HCT116 (cell line): ENCODE data around the gene BLACAT1. TPM values are rescaled to one million over a fixed set of nuclear protein-coding genes. Genes with fewer than 3 reads are reported as not detected.

ENCODE experiments used
- ATAC-seq: fragments of 200-7000 bp; cut with Tn5 transposase; 2 replicates; pipeline ENCODE4 v1.9.1; 2020; ENCODE audit warnings: mild to moderate bottlenecking, moderate library complexity
- BruUV-seq: library from RNA; stranded (reverse); fragments of 400-500 nt; replicated peaks from 2 replicates; lab custom pipeline; 2021; lab: Mats Ljungman, UMichigan
- CTCF ChIA-PET: fragments of 300-600 bp; sonication (Branson Sonifier 250); formaldehyde crosslinking; loops from one replicate; lab custom pipeline; 2021; ENCODE audit warnings: antibody characterized with exemption; lab: Charles Lee
- POLR2A ChIA-PET: fragments of 300-600, 350-600 bp; sonication (Branson Sonifier 250); formaldehyde crosslinking; loops from one replicate; lab custom pipeline; 2021; ENCODE audit warnings: antibody characterized with exemption; lab: Charles Lee
- RAD21 ChIA-PET, 2 experiments: fragments of 300-600 bp; sonication (Branson Sonifier 250); formaldehyde crosslinking; loops; one replicate each; lab custom pipeline; 2023; ENCODE audit warnings: low total read pairs in 2 of 2; ENCODE audit not compliant: uncharacterized antibody in 2 of 2, unreplicated experiment in 2 of 2, low non-redundant PET in 1 of 2; lab: Charles Lee
- DNase-seq: peaks from one replicate; pipeline ENCODE4 v3.0.0-alpha.2; 2010; ENCODE audit warnings: low read depth, low spot score
- H2AFZ ChIP-seq: fragments of 200-600 bp; shearing (Covaris generic), sonication (generic); 2 replicates; pipeline ENCODE4 v1.6.1; 2017; ENCODE audit warnings: low read depth, mixed run types, mixed read lengths, antibody characterized with exemption, low read length; ENCODE audit not compliant: poor library complexity, severe bottlenecking
- H3K27ac ChIP-seq: 2 replicates; pipeline ENCODE4 v1.5.1; 2012; ENCODE audit warnings: low read depth, low read length
- H3K27me3 ChIP-seq: fragments of 200-600 bp; sonication (generic); 2 replicates; pipeline ENCODE4 v1.6.1; 2016; ENCODE audit warnings: mixed run types, low read length, mixed read lengths; ENCODE audit not compliant: insufficient read depth
- H3K36me3 ChIP-seq, 2 experiments: fragments of 200-500 bp in 1 of 2; fragments of 200-600 bp in 1 of 2; sonication (Bioruptor generic) in 1 of 2; sonication (generic) in 1 of 2; 2 replicates each; pipeline versions ENCODE4 v1.5.1 to v1.6.1; 2014 to 2016; ENCODE audit warnings: low read length in 2 of 2, inconsistent platforms in 1 of 2, mixed read lengths in 1 of 2, mixed run types in 1 of 2; ENCODE audit not compliant: insufficient read depth in 2 of 2, control insufficient read depth in 1 of 2
- H3K4me1 ChIP-seq, 2 experiments: fragments of 200-600 bp in 1 of 2; sonication (generic) in 1 of 2; 2 replicates each; pipeline versions ENCODE4 v1.5.1 to v1.6.1; 2012 to 2017; ENCODE audit warnings: low read length in 2 of 2, inconsistent platforms in 1 of 2, mild to moderate bottlenecking in 1 of 2, mixed read lengths in 1 of 2, mixed run types in 1 of 2, moderate library complexity in 1 of 2; ENCODE audit not compliant: insufficient read depth in 2 of 2, control insufficient read depth in 1 of 2
- H3K4me2 ChIP-seq: fragments of 200-600 bp; sonication (generic); 2 replicates; pipeline ENCODE4 v1.6.1; 2017; ENCODE audit warnings: mixed run types, low read length, mixed read lengths
- H3K4me3 ChIP-seq, 2 experiments: fragments of 200-600 bp in 1 of 2; sonication (generic) in 1 of 2; replicated peaks in 1 of 2; 2 replicates each; pipeline ENCODE4 v1.5.1; 2011 to 2016; ENCODE audit warnings: low read length in 2 of 2, control low read depth in 1 of 2, low read depth in 1 of 2, mild to moderate bottlenecking in 1 of 2, mixed read lengths in 1 of 2, mixed run types in 1 of 2
- H3K79me2 ChIP-seq: fragments of 200-600 bp; sonication (generic); 2 replicates; pipeline ENCODE4 v1.6.1; 2017; ENCODE audit warnings: mild to moderate bottlenecking, mixed run types, low read length, moderate library complexity, mixed read lengths; ENCODE audit not compliant: insufficient read depth
- H3K9ac ChIP-seq: fragments of 200-600 bp; sonication (generic); 2 replicates; pipeline ENCODE4 v1.6.1; 2016; ENCODE audit warnings: low read length, mixed read lengths
- H3K9me2 ChIP-seq: fragments of 200-600 bp; sonication (generic), shearing (Covaris generic); 2 replicates; pipeline ENCODE4 v1.6.1; 2017; ENCODE audit warnings: mixed run types, mild to moderate bottlenecking, moderate library complexity; ENCODE audit not compliant: insufficient read depth
- H3K9me3 ChIP-seq, 2 experiments: fragments of 200-500 bp in 1 of 2; fragments of 200-600 bp in 1 of 2; sonication (Bioruptor generic) in 1 of 2; sonication (generic) in 1 of 2; 2 replicates each; pipeline ENCODE4 v1.6.1; 2014 to 2017; ENCODE audit warnings: low read length in 2 of 2, mixed read lengths in 2 of 2, inconsistent platforms in 1 of 2, low read depth in 1 of 2, mild to moderate bottlenecking in 1 of 2, mixed run types in 1 of 2, moderate library complexity in 1 of 2; ENCODE audit not compliant: control insufficient read depth in 1 of 2, insufficient read depth in 1 of 2
- H4K20me1 ChIP-seq: fragments of 200-600 bp; sonication (generic), shearing (Covaris generic); 2 replicates; pipeline ENCODE4 v1.6.1; 2017; ENCODE audit warnings: mixed run types, mild to moderate bottlenecking, moderate library complexity; ENCODE audit not compliant: insufficient read depth
- CBX3 ChIP-seq: IDR thresholded peaks from 2 replicates; pipeline ENCODE4 v1.6.1; 2012; ENCODE audit warnings: low read depth
- CEBPB ChIP-seq: IDR thresholded peaks from 2 replicates; pipeline ENCODE4 v1.6.1; 2012; ENCODE audit warnings: low read depth
- ELF1 ChIP-seq: IDR thresholded peaks from 2 replicates; pipeline ENCODE4 v1.6.1; 2012; ENCODE audit warnings: low read depth, borderline replicate concordance
- EZH2phosphoT487 ChIP-seq: fragments of 200-600 bp; IDR thresholded peaks from 2 replicates; pipeline ENCODE4 v1.6.1; 2018; ENCODE audit warnings: antibody characterized with exemption, borderline replicate concordance
- JUND ChIP-seq: IDR thresholded peaks from 2 replicates; pipeline ENCODE4 v1.6.1; 2012
- POLR2A ChIP-seq: IDR thresholded peaks from 2 replicates; pipeline ENCODE4 v1.7.0; 2011; ENCODE audit warnings: borderline replicate concordance; ENCODE audit not compliant: insufficient read depth, insufficient read length; ENCODE audit errors: extremely low read depth
- POLR2AphosphoS5 ChIP-seq: IDR thresholded peaks from 2 replicates; pipeline ENCODE4 v1.6.1; 2011; ENCODE audit warnings: mild to moderate bottlenecking, low read depth, low read length, moderate library complexity
- RAD21 ChIP-seq: IDR thresholded peaks from 2 replicates; pipeline ENCODE4 v1.6.1; 2012; ENCODE audit warnings: low read depth, mild to moderate bottlenecking
- SIN3A ChIP-seq: IDR thresholded peaks from 2 replicates; pipeline ENCODE4 v1.6.1; 2012; ENCODE audit warnings: low read depth
- TCF7L2 ChIP-seq: IDR thresholded peaks from 2 replicates; pipeline ENCODE4 v1.7.0; 2011; ENCODE audit warnings: borderline replicate concordance, inconsistent platforms; ENCODE audit not compliant: insufficient read depth, insufficient read length; ENCODE audit errors: extremely low read depth
- ZFX ChIP-seq: fragments of 450-650 bp; IDR thresholded peaks from 2 replicates; pipeline ENCODE4 v1.6.1; 2017
- ZNF274 ChIP-seq: fragments of 200-500 bp; sonication (Bioruptor generic); IDR thresholded peaks from 2 replicates; pipeline ENCODE4 v1.6.1; 2014; ENCODE audit warnings: mild to moderate bottlenecking, low read depth, low read length, inconsistent platforms
- intact Hi-C: fragments of 100-400 bp; cut with micrococcal nuclease; formaldehyde crosslinking; loops from 2 replicates; pipeline ENCODE4 v1.10.0; 2022
- total RNA-seq: library from RNA; stranded (reverse); gene quantifications from one replicate; pipeline ENCODE4 v1.2.1, GENCODE V29; 2021; ENCODE audit not compliant: unreplicated experiment
- TF ChIP-seq, protein P1 (sequence below): IDR thresholded peaks from 2 replicates; pipeline ENCODE4 v1.6.1; 2012
- TF ChIP-seq, protein P2 (sequence below), 3 experiments: fragments of 200-600 bp in 1 of 3; sonication (generic) in 1 of 3; IDR thresholded peaks in 2 of 3; conservative IDR thresholded peaks in 1 of 3; 2 replicates each; pipeline ENCODE4 v1.5.1; 2012 to 2017; ENCODE audit warnings: low read depth in 2 of 3, low read length in 2 of 3, antibody characterized with exemption in 1 of 3, borderline replicate concordance in 1 of 3, control low read depth in 1 of 3, mild to moderate bottlenecking in 1 of 3, mixed read lengths in 1 of 3, mixed run types in 1 of 3, moderate library complexity in 1 of 3; ENCODE audit not compliant: insufficient read depth in 1 of 3
- TF ChIP-seq, protein P3 (sequence below): IDR thresholded peaks from 2 replicates; pipeline ENCODE4 v1.6.1; 2012; ENCODE audit warnings: low read depth
- TF ChIP-seq, protein P4 (sequence below): IDR thresholded peaks from 2 replicates; pipeline ENCODE4 v1.6.1; 2012
- TF ChIP-seq, protein P5 (sequence below): IDR thresholded peaks from 2 replicates; pipeline ENCODE4 v1.6.1; 2011; ENCODE audit warnings: mild to moderate bottlenecking, low read length, moderate library complexity; ENCODE audit not compliant: insufficient replicate concordance; ENCODE audit errors: extremely low read depth

The BLACAT1 gene
- total RNA-seq, 1 experiment from 2014 or later = 3.9 TPM

DNA sequence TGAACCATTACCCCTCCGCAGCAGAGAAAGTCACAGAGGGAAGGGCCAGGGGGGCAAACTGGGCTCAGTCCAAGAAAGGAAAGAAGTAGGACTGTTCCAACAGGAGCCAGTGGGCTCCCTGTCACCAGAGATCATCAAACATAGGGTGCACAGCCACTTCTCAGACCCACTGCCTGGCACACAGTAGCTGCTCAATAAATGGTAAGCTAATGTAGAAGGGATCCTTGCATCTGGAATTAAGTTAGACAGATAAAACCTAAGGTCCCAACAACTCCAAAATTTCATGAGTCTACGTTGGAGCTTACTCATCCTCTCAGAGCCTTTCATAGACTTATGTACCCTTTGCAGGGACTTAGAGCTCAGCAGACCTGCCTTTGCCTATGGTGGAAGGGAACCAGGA, 3.5 kb downstream of the BLACAT1 start:
- H3K4me1 ChIP-seq = peaks cover 42 to 81% of the 10 kb centered on the region in 2 experiments
- RAD21 ChIA-PET = no interaction called here
- BruUV-seq = no TSS peak

More for the DNA sequence above, 3.5 kb downstream of the BLACAT1 start:
- CTCF ChIA-PET = no interaction called here
- Histone ChIP-seq H3K36me3 (peaks cover 0 to under 1% of the 10 kb centered on the region in 2 experiments; a peak in 1 of 4 replicates), H3K9me3 (no peaks in the 10 kb centered on the region), H3K27ac (no peak overlapping the region), H3K4me2 (no peak overlapping the region), H3K9ac (no peak overlapping the region), H3K79me2 (peaks cover 23% of the 10 kb centered on the region), H4K20me1 (no peaks in the 10 kb centered on the region), H3K4me3 (no peak overlapping the region), H3K9me2 (no peaks in the 10 kb centered on the region), H3K27me3 (0 out of 2 replicates have a peak, but pooled peaks cover 3% of the 10 kb centered on the region), H2AFZ (no peak overlapping the region)
- ATAC-seq (no peak), DNase-seq (no peak)
- intact Hi-C loops = no loop called here
- POLR2A ChIA-PET = no interaction called here
- no peak for TF ChIP-seq POLR2A
- TF ChIP-seq ELF1 = no peak
- TF ChIP-seq, protein P1, sequence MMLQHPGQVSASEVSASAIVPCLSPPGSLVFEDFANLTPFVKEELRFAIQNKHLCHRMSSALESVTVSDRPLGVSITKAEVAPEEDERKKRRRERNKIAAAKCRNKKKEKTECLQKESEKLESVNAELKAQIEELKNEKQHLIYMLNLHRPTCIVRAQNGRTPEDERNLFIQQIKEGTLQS = no peak
- no peak for TF ChIP-seq TCF7L2
- TF ChIP-seq CBX3 = no peak
- TF ChIP-seq, protein P2, sequence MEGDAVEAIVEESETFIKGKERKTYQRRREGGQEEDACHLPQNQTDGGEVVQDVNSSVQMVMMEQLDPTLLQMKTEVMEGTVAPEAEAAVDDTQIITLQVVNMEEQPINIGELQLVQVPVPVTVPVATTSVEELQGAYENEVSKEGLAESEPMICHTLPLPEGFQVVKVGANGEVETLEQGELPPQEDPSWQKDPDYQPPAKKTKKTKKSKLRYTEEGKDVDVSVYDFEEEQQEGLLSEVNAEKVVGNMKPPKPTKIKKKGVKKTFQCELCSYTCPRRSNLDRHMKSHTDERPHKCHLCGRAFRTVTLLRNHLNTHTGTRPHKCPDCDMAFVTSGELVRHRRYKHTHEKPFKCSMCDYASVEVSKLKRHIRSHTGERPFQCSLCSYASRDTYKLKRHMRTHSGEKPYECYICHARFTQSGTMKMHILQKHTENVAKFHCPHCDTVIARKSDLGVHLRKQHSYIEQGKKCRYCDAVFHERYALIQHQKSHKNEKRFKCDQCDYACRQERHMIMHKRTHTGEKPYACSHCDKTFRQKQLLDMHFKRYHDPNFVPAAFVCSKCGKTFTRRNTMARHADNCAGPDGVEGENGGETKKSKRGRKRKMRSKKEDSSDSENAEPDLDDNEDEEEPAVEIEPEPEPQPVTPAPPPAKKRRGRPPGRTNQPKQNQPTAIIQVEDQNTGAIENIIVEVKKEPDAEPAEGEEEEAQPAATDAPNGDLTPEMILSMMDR (IDR thresholded peaks at IDR 0.05 in 2 of 3, conservative IDR thresholded peaks at IDR 0.05 in 1 of 3; ENCODE audit: borderline replicate concordance in 1 of 3, insufficient read depth in 1 of 3, low read depth in 2 of 3, low read length in 2 of 3) = no peak
- no peak for TF ChIP-seq EZH2phosphoT487
- TF ChIP-seq ZNF274 = no peak
- TF ChIP-seq, protein P3, sequence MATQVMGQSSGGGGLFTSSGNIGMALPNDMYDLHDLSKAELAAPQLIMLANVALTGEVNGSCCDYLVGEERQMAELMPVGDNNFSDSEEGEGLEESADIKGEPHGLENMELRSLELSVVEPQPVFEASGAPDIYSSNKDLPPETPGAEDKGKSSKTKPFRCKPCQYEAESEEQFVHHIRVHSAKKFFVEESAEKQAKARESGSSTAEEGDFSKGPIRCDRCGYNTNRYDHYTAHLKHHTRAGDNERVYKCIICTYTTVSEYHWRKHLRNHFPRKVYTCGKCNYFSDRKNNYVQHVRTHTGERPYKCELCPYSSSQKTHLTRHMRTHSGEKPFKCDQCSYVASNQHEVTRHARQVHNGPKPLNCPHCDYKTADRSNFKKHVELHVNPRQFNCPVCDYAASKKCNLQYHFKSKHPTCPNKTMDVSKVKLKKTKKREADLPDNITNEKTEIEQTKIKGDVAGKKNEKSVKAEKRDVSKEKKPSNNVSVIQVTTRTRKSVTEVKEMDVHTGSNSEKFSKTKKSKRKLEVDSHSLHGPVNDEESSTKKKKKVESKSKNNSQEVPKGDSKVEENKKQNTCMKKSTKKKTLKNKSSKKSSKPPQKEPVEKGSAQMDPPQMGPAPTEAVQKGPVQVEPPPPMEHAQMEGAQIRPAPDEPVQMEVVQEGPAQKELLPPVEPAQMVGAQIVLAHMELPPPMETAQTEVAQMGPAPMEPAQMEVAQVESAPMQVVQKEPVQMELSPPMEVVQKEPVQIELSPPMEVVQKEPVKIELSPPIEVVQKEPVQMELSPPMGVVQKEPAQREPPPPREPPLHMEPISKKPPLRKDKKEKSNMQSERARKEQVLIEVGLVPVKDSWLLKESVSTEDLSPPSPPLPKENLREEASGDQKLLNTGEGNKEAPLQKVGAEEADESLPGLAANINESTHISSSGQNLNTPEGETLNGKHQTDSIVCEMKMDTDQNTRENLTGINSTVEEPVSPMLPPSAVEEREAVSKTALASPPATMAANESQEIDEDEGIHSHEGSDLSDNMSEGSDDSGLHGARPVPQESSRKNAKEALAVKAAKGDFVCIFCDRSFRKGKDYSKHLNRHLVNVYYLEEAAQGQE = no peak
- TF ChIP-seq POLR2AphosphoS5 = no peak
- TF ChIP-seq, protein P4, sequence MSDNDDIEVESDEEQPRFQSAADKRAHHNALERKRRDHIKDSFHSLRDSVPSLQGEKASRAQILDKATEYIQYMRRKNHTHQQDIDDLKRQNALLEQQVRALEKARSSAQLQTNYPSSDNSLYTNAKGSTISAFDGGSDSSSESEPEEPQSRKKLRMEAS = no peak
- TF ChIP-seq RAD21 = no peak
- no peak for TF ChIP-seq SIN3A
- TF ChIP-seq, protein P5, sequence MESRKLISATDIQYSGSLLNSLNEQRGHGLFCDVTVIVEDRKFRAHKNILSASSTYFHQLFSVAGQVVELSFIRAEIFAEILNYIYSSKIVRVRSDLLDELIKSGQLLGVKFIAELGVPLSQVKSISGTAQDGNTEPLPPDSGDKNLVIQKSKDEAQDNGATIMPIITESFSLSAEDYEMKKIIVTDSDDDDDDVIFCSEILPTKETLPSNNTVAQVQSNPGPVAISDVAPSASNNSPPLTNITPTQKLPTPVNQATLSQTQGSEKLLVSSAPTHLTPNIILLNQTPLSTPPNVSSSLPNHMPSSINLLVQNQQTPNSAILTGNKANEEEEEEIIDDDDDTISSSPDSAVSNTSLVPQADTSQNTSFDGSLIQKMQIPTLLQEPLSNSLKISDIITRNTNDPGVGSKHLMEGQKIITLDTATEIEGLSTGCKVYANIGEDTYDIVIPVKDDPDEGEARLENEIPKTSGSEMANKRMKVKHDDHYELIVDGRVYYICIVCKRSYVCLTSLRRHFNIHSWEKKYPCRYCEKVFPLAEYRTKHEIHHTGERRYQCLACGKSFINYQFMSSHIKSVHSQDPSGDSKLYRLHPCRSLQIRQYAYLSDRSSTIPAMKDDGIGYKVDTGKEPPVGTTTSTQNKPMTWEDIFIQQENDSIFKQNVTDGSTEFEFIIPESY = no peak
- no peak for TF ChIP-seq JUND
- TF ChIP-seq ZFX = no peak
- no peak for TF ChIP-seq CEBPB
